Testis (tissue), 2 donors: ENCODE results near the gene BICD2.

Source experiments
- POLR2A ChIP-seq: fragments of 450-650 bp; IDR thresholded peaks from one replicate; pipeline ENCODE4 v1.6.1; 2017; ENCODE audit warnings: antibody characterized with exemption, mild to moderate bottlenecking, moderate library complexity
- TF ChIP-seq, protein P1 (sequence below), 3 experiments: fragments of 450-650 bp in 2 of 3; fragments of 200-600 bp in 1 of 3; sonication (generic) in 1 of 3; IDR thresholded peaks; one replicate each; pipeline ENCODE4 v1.5.1; 2016 to 2019; ENCODE audit warnings: antibody characterized with exemption in 3 of 3, mild to moderate bottlenecking in 2 of 3, moderate library complexity in 1 of 3

DNA sequence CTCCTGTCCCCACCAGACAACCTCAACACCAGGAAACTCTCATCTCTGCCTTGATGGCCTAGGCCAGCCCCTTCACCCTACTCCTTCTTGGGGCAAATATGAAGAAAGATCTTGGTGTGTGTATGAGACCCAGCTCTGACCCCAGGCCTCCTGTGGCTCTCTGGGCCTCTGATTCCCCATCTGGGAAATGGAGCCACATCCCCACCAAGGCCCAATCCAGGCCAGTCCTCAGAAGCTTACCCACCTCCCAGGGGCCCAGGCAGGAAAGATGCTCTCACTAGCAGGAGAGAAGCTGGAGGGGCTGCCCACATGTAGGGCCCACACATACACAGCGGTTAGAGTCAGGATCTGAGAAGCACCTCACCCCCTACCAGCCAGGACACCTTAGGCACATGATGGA lies 38.9 kb downstream of the BICD2 start:
- TF ChIP-seq, protein P1, sequence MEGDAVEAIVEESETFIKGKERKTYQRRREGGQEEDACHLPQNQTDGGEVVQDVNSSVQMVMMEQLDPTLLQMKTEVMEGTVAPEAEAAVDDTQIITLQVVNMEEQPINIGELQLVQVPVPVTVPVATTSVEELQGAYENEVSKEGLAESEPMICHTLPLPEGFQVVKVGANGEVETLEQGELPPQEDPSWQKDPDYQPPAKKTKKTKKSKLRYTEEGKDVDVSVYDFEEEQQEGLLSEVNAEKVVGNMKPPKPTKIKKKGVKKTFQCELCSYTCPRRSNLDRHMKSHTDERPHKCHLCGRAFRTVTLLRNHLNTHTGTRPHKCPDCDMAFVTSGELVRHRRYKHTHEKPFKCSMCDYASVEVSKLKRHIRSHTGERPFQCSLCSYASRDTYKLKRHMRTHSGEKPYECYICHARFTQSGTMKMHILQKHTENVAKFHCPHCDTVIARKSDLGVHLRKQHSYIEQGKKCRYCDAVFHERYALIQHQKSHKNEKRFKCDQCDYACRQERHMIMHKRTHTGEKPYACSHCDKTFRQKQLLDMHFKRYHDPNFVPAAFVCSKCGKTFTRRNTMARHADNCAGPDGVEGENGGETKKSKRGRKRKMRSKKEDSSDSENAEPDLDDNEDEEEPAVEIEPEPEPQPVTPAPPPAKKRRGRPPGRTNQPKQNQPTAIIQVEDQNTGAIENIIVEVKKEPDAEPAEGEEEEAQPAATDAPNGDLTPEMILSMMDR (IDR thresholded peaks at IDR 0.05) = no peak
- TF ChIP-seq POLR2A = no peak
